HEK293T (cell line): ENCODE results near the gene NDEL1.

ENCODE experiments used
- CTCF ChIA-PET: fragments of 350-600 bp; formaldehyde crosslinking; extraction: SDS; loops from one replicate; lab custom pipeline; 2021; ENCODE audit warnings: antibody characterized with exemption, inconsistent platforms; lab: Yijun Ruan, JAX
- POLR2A ChIA-PET: fragments of 350-600 bp; formaldehyde crosslinking; extraction: SDS; loops from one replicate; lab custom pipeline; 2020; ENCODE audit warnings: antibody characterized with exemption, inconsistent platforms; lab: Yijun Ruan, JAX
- DNase-seq: peaks from one replicate; pipeline ENCODE4 v3.0.0; 2012; ENCODE audit warnings: mixed read lengths; ENCODE audit errors: extremely low spot score
- ARNT ChIP-seq: fragments of 450-650 bp; IDR thresholded peaks from 2 replicates; pipeline ENCODE4 v1.6.1; 2017; ENCODE audit warnings: mild to moderate bottlenecking
- BHLHE40 ChIP-seq: fragments of 450-650 bp; IDR thresholded peaks from 2 replicates; pipeline ENCODE4 v1.6.1; 2016; ENCODE audit warnings: mild to moderate bottlenecking, moderate library complexity, borderline replicate concordance
- CTBP1 ChIP-seq: fragments of 450-650 bp; IDR thresholded peaks from 2 replicates; pipeline ENCODE4 v1.6.1; 2016; ENCODE audit warnings: borderline replicate concordance
- ELF4 ChIP-seq: fragments of 450-650 bp; IDR thresholded peaks from 2 replicates; pipeline ENCODE4 v1.6.1; 2017; ENCODE audit warnings: antibody characterized with exemption
- FOXA1 ChIP-seq: fragments of 450-650 bp; IDR thresholded peaks from 2 replicates; pipeline ENCODE4 v1.6.1; 2016; ENCODE audit warnings: mild to moderate bottlenecking
- FOXK2 ChIP-seq: fragments of 450-650 bp; IDR thresholded peaks from 2 replicates; pipeline ENCODE4 v1.6.1; 2016; ENCODE audit warnings: mild to moderate bottlenecking
- FOXM1 ChIP-seq: fragments of 450-650 bp; IDR thresholded peaks from 2 replicates; pipeline ENCODE4 v1.6.1; 2017; ENCODE audit warnings: mild to moderate bottlenecking, borderline replicate concordance
- HDGF ChIP-seq: fragments of 450-650 bp; IDR thresholded peaks from 2 replicates; pipeline ENCODE4 v1.6.1; 2017; ENCODE audit warnings: antibody characterized with exemption, borderline replicate concordance
- L3MBTL2 ChIP-seq: fragments of 450-650 bp; conservative IDR thresholded peaks from 2 replicates; pipeline ENCODE4 v1.6.1; 2016; ENCODE audit warnings: mild to moderate bottlenecking
- LEF1 ChIP-seq: fragments of 450-650 bp; IDR thresholded peaks from 2 replicates; pipeline ENCODE4 v1.6.1; 2017; ENCODE audit warnings: mild to moderate bottlenecking, borderline replicate concordance
- NFRKB ChIP-seq: fragments of 450-650 bp; IDR thresholded peaks from 2 replicates; pipeline ENCODE4 v1.6.1; 2016; ENCODE audit warnings: mild to moderate bottlenecking, moderate library complexity
- PKNOX1 ChIP-seq: fragments of 450-650 bp; IDR thresholded peaks from 2 replicates; pipeline ENCODE4 v1.6.1; 2016
- SP1 ChIP-seq: fragments of 450-650 bp; IDR thresholded peaks from 2 replicates; pipeline ENCODE4 v1.6.1; 2017
- SUZ12 ChIP-seq: fragments of 450-650 bp; IDR thresholded peaks from 2 replicates; pipeline ENCODE4 v1.6.1; 2016; ENCODE audit warnings: mild to moderate bottlenecking
- TARDBP ChIP-seq: fragments of 450-650 bp; IDR thresholded peaks from 2 replicates; pipeline ENCODE4 v1.6.1; 2016
- ZNF384 ChIP-seq: fragments of 450-650 bp; IDR thresholded peaks from 2 replicates; pipeline ENCODE4 v1.6.1; 2016

NDEL1 gene

GRCh38 chr17:8488491-8488890 lies 52.8 kb downstream of the NDEL1 start:
- CTCF ChIA-PET, result no interaction called here
- POLR2A ChIA-PET, result no interaction called here
- DNase-seq, result no peak
- TF ChIP-seq ELF4 (no peak), SP1 (no peak), LEF1 (no peak), FOXA1 (no peak), HDGF (no peak), ZNF384 (no peak), PKNOX1 (no peak), ARNT (no peak), TARDBP (no peak)

- TF ChIP-seq FOXM1 (no peak), ELF4 (no peak), SP1 (no peak), PKNOX1 (no peak), FOXA1 (no peak), HDGF (no peak), ARNT (no peak), BHLHE40 (no peak), CTBP1 (no peak), SUZ12 (no peak), FOXK2 (no peak), TARDBP (no peak), ZNF384 (no peak)
- ChIA-PET POLR2A (no interaction called here), CTCF (no interaction called here)
- no peak for DNase-seq
Observed at GRCh38 chr17:8488901-8489300, 53.2 kb downstream of the NDEL1 start.

GRCh38 chr17:8489841-8490240 lies 54.2 kb downstream of the NDEL1 start:
- no peak for TF ChIP-seq NFRKB
- no peak for TF ChIP-seq BHLHE40
- CTCF ChIA-PET, result no interaction called here
- POLR2A ChIA-PET, result no interaction called here
- no peak for DNase-seq

- CTCF ChIA-PET, result no interaction called here
- POLR2A ChIA-PET, result no interaction called here
- no peak for TF ChIP-seq BHLHE40
- no peak for TF ChIP-seq LEF1
- no peak for TF ChIP-seq TARDBP
- no peak for TF ChIP-seq FOXM1
- no peak for TF ChIP-seq HDGF
- TF ChIP-seq FOXK2, result no peak
- no peak for DNase-seq
Observed at GRCh38 chr17:8490256-8491023, 54.8 kb downstream of the NDEL1 start.

- DNase-seq, result no peak
- TF ChIP-seq PKNOX1, result no peak
- TF ChIP-seq SP1, result no peak
- no peak for TF ChIP-seq ZNF384
- TF ChIP-seq NFRKB, result no peak
- no peak for TF ChIP-seq LEF1
- TF ChIP-seq FOXM1, result no peak
- TF ChIP-seq HDGF, result no peak
- no peak for TF ChIP-seq FOXK2
- no peak for TF ChIP-seq CTBP1
- TF ChIP-seq SUZ12, result no peak
- TF ChIP-seq FOXA1, result no peak
- no peak for TF ChIP-seq ARNT
- no peak for TF ChIP-seq ELF4
- TF ChIP-seq BHLHE40, result no peak
- no peak for TF ChIP-seq TARDBP
- TF ChIP-seq L3MBTL2, result no peak
- ChIA-PET POLR2A (no interaction called here), CTCF (interaction anchor here (0.7 kb wide), 1 partner anchor 40 kb away, joined by 3 read pairs; no protein-coding TSS in a partner anchor)
Observed at GRCh38 chr17:8492121-8492520, 56.4 kb downstream of the NDEL1 start.

- POLR2A ChIA-PET, result no interaction called here
- CTCF ChIA-PET, result no interaction called here
- DNase-seq, result no peak
- TF ChIP-seq CTBP1, result no peak
- no peak for TF ChIP-seq FOXK2
- TF ChIP-seq LEF1, result no peak
- TF ChIP-seq TARDBP, result no peak
- no peak for TF ChIP-seq L3MBTL2
- TF ChIP-seq NFRKB, result no peak
Observed at GRCh38 chr17:8494021-8494420, 58.3 kb downstream of the NDEL1 start.
